Fibroblast of lung (primary cell): ENCODE measurements around the gene TRIM67. TPM values are rescaled to one million over a fixed set of nuclear protein-coding genes. Genes with fewer than 3 reads are reported as not detected.

Experiments used
- DNase-seq, 2 donors: peaks; one replicate each; pipeline versions ENCODE4 v3.0.0 to v3.0.0-alpha.2; 2010; ENCODE audit warnings: low read depth in 2 of 2
- H2AFZ ChIP-seq: 2 replicates; pipeline ENCODE4 v1.5.1; 2012; ENCODE audit warnings: low read length, control low read depth, inconsistent platforms
- H3K27ac ChIP-seq: 2 replicates; pipeline ENCODE4 v1.5.1; 2011; ENCODE audit warnings: low read length, control low read depth; ENCODE audit not compliant: insufficient read depth
- H3K27me3 ChIP-seq: 2 replicates; pipeline ENCODE4 v1.5.1; 2011; ENCODE audit warnings: mild to moderate bottlenecking, low read length; ENCODE audit not compliant: control insufficient read depth, insufficient read depth
- H3K36me3 ChIP-seq: 2 replicates; pipeline ENCODE4 v1.5.1; 2011; ENCODE audit warnings: low read length; ENCODE audit not compliant: control insufficient read depth, insufficient read depth
- H3K4me1 ChIP-seq: 2 replicates; pipeline ENCODE4 v1.5.1; 2011; ENCODE audit warnings: low read length; ENCODE audit not compliant: control insufficient read depth, insufficient read depth; ENCODE audit errors: extremely low read depth
- H3K4me2 ChIP-seq: 2 replicates; pipeline ENCODE4 v1.5.1; 2011; ENCODE audit warnings: low read length, control low read depth; ENCODE audit not compliant: insufficient read depth; ENCODE audit errors: extremely low read depth
- H3K4me3 ChIP-seq, 4 experiments: fragments of 200-600 bp in 1 of 4; sonication (generic) in 1 of 4; replicated peaks in 1 of 4; 2 replicates each; pipeline ENCODE4 v1.5.1; 2011 to 2016; ENCODE audit warnings: low read length in 4 of 4, low read depth in 3 of 4, mild to moderate bottlenecking in 3 of 4, control low read depth in 2 of 4, inconsistent platforms in 1 of 4, mixed read lengths in 1 of 4; ENCODE audit not compliant: insufficient read depth in 1 of 4; ENCODE audit errors: control extremely low read depth in 1 of 4
- H3K79me2 ChIP-seq: 2 replicates; pipeline ENCODE4 v1.5.1; 2012; ENCODE audit warnings: mild to moderate bottlenecking, low read length, inconsistent platforms; ENCODE audit not compliant: control insufficient read depth, insufficient read depth
- H3K9ac ChIP-seq: 2 replicates; pipeline ENCODE4 v1.5.1; 2011; ENCODE audit warnings: mild to moderate bottlenecking, low read length, control low read depth; ENCODE audit not compliant: insufficient read depth
- H3K9me3 ChIP-seq: 2 replicates; pipeline ENCODE4 v1.5.1; 2012; ENCODE audit warnings: low read depth, low read length; ENCODE audit not compliant: control insufficient read depth, insufficient read depth
- H4K20me1 ChIP-seq: 2 replicates; pipeline ENCODE4 v1.5.1; 2011; ENCODE audit warnings: low read length; ENCODE audit not compliant: control insufficient read depth, insufficient read depth; ENCODE audit errors: extremely low read depth
- EZH2 ChIP-seq: IDR thresholded peaks from 2 replicates; pipeline ENCODE4 v1.5.1; 2012; ENCODE audit warnings: low read length, control low read depth, mild to moderate bottlenecking; ENCODE audit errors: missing control alignments
- polyA plus RNA-seq, 2 donors: library from polyadenylated mRNA; depleted of rRNA in 1 of 2; stranded (reverse) in 1 of 2; unstranded in 1 of 2; fragments of >200 nt; gene quantifications; 2 replicates each; pipeline ENCODE4 v1.2.1, GENCODE V29; 2011 to 2012; ENCODE audit warnings: missing spikeins in 1 of 2
- total RNA-seq: library from RNA; depleted of rRNA; stranded (reverse); fragments of >200 nt; gene quantifications from 2 replicates; pipeline ENCODE4 v1.2.1, GENCODE V29; 2014
- TF ChIP-seq, protein P1 (sequence below), 2 donors: IDR thresholded peaks in 1 of 2; conservative IDR thresholded peaks in 1 of 2; 1 replicate in 1 of 2; 2 replicates in 1 of 2; pipeline ENCODE4 v1.5.1; 2011 to 2012; ENCODE audit warnings: low read length in 2 of 2, control low read depth in 1 of 2, inconsistent platforms in 1 of 2, low read depth in 1 of 2, mild to moderate bottlenecking in 1 of 2

The TRIM67 gene
- total and polyA plus RNA-seq, 2 donors (not counting 1 experiment from before 2014, with no cell fraction given): 0.02 to 0.17 TPM

DNA sequence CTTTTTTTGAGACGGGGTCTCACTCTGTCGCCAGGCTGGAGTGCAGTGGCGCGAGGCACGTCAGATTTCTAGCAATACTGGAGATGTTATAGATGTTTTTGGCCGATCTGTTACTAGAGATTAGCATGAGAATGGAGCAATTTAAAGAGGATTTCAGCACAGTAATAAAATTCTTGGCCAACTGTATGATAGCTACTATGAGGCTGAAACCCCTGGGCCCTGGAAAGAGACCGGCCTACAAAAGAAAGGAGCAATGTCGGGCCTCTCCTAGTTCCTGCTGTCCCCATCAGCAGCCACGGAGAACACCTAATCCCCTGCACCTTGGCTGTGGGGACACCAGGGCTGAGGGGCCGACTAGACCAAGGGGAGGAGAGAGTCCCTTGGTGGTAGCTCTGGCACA is 69.7 kb downstream of the TRIM67 start:
- Histone ChIP-seq H3K4me1 (no peaks in the 10 kb centered on the region), H3K27me3 (no peaks in the 10 kb centered on the region), H3K27ac (no peak overlapping the region), H3K79me2 (no peaks in the 10 kb centered on the region), H3K9me3 (no peaks in the 10 kb centered on the region), H3K36me3 (peaks cover 3% of the 10 kb centered on the region), H2AFZ (no peak overlapping the region), H3K4me2 (no peak overlapping the region), H4K20me1 (no peaks in the 10 kb centered on the region), H3K9ac (no peak overlapping the region), H3K4me3 (no peak overlapping the region)
- DNase-seq: no peak
- TF ChIP-seq, protein P1, sequence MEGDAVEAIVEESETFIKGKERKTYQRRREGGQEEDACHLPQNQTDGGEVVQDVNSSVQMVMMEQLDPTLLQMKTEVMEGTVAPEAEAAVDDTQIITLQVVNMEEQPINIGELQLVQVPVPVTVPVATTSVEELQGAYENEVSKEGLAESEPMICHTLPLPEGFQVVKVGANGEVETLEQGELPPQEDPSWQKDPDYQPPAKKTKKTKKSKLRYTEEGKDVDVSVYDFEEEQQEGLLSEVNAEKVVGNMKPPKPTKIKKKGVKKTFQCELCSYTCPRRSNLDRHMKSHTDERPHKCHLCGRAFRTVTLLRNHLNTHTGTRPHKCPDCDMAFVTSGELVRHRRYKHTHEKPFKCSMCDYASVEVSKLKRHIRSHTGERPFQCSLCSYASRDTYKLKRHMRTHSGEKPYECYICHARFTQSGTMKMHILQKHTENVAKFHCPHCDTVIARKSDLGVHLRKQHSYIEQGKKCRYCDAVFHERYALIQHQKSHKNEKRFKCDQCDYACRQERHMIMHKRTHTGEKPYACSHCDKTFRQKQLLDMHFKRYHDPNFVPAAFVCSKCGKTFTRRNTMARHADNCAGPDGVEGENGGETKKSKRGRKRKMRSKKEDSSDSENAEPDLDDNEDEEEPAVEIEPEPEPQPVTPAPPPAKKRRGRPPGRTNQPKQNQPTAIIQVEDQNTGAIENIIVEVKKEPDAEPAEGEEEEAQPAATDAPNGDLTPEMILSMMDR (conservative IDR thresholded peaks at IDR 0.05 in 1 of 2, IDR thresholded peaks at IDR 0.05 in 1 of 2; ENCODE audit: low read depth in 1 of 2, low read length in 2 of 2): no peak
- TF ChIP-seq EZH2: no peak

DNA sequence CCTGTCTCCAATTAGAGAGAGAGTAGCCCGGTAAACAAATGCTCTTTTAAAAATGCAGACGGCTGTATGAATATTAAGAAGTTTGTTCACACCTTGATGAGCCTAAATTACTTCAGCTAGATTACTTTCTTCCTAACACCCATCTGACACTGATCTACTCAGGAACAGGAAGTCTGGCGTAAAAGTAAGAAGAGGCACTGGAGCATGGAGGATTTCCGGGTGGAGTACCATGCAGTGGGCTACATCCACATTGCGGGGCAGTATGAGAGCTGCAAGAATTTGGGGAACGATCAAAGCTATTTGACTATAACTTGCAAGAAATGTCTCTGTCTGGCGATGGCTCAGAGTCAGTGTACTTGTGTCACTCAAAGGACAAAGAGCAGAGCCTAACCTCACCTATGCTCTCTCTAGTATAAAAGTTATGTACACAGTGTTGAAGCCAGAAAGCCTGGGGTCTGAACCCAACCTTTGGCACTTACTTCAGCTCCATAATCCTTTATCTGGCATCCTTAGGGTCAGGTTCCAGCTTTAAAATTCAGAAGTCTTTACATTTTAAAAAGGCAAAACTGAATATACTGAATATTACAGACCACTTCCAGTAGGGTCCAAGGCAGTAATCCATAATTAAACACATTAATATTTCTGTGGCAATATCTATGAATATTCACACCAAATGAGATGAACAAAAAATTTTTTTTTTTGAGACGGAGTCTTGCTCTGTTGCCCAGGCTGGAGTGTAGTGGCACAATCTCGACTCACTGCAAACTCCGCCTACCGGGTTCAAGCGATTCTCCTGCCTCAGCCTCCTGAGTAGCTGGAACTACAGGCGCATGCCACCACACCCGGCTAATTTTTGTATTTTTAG is 71.2 kb downstream of the TRIM67 start:
- H3K27me3 ChIP-seq: no peaks in the 10 kb centered on the region

DNA sequence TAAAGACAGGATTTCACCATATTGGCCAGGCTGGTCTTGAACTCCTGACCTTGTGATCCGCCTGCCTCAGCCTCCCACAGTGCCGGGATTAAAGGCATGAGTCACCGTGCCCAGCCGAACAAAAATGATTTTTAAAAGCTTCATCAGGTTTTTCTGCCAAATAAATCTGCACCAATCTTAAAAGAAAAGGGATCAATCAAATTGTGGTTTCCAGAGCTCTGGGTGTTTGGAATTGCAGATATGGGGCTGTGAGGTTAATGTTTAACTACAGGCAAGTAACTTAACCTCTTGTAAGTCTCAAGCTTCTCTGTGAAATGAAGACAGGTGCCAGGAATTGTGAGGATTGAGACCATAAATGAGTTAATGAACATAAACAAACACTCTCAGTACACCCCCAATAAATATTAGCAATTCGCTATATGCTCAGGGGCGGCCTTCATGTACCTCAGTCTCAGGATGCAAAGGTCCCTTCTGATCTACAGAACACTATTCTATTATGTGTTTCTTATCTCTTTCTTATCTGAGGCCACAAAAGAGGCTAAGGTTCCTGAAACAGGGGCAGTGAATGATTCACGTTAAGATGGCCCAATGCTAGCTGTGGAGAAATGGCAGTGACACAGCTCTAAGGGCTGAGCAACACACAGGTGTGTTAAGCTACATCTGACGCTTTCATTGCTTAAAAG is 72.0 kb downstream of the TRIM67 start:
- Histone ChIP-seq H3K27ac (no peak overlapping the region), H3K4me3 (no peak overlapping the region), H3K36me3 (peaks cover 3% of the 10 kb centered on the region), H4K20me1 (no peaks in the 10 kb centered on the region), H2AFZ (no peak overlapping the region), H3K79me2 (no peaks in the 10 kb centered on the region), H3K9ac (no peak overlapping the region), H3K4me1 (no peaks in the 10 kb centered on the region), H3K4me2 (no peak overlapping the region), H3K27me3 (no peaks in the 10 kb centered on the region), H3K9me3 (no peaks in the 10 kb centered on the region)
- no peak for TF ChIP-seq EZH2
- TF ChIP-seq, protein P1 (conservative IDR thresholded peaks at IDR 0.05 in 1 of 2, IDR thresholded peaks at IDR 0.05 in 1 of 2; ENCODE audit: low read depth in 1 of 2, low read length in 2 of 2): no peak
- peak in 1 of 2 donors; percentile 20 for DNase-seq

More for the DNA sequence above, 71.2 kb downstream of the TRIM67 start:
- no peak overlapping the region for H3K4me2 ChIP-seq
- peaks cover 3% of the 10 kb centered on the region for H3K36me3 ChIP-seq
- H4K20me1 ChIP-seq: no peaks in the 10 kb centered on the region
- DNase-seq: no peak
- no peak overlapping the region for H3K27ac ChIP-seq
- TF ChIP-seq EZH2: no peak
- TF ChIP-seq, protein P1 (conservative IDR thresholded peaks at IDR 0.05 in 1 of 2, IDR thresholded peaks at IDR 0.05 in 1 of 2; ENCODE audit: low read depth in 1 of 2, low read length in 2 of 2): no peak
- no peak overlapping the region for H3K4me3 ChIP-seq
- no peak overlapping the region for H3K9ac ChIP-seq
- H3K79me2 ChIP-seq: no peaks in the 10 kb centered on the region
- no peak overlapping the region for H2AFZ ChIP-seq
- H3K9me3 ChIP-seq: no peaks in the 10 kb centered on the region
- H3K4me1 ChIP-seq: no peaks in the 10 kb centered on the region
